Skin epidermis (tissue), 12 donors: ENCODE results near the gene CCNJL.
A peak's percentile ranks its signal among the peaks of the same experiment; 100 is the strongest.
"Not testable (repeated sequence)": the region's sequence is repeated elsewhere in the genome, so short reads cannot be mapped to it uniquely, and the experiment has no call there.

Experiments used
- H3K27ac ChIP-seq, 21 experiments: fragments of 200-600 bp; sonication (generic) in 11 of 21; one replicate each; pipeline ENCODE4 v1.5.0; 2020; ENCODE audit warnings: mild to moderate bottlenecking in 3 of 21, inconsistent platforms in 2 of 21, moderate library complexity in 2 of 21
- H3K4me3 ChIP-seq, 7 experiments: fragments of 200-600 bp; sonication (generic) in 2 of 7; one replicate each; pipeline ENCODE4 v1.5.0; 2020; ENCODE audit warnings: inconsistent platforms in 2 of 7, mild to moderate bottlenecking in 2 of 7, moderate library complexity in 1 of 7

Gene CCNJL

GRCh38 chr5:160270704-160271103 is 41.7 kb downstream of the CCNJL start:
- peak overlapping the region in 17 of 21 experiments; percentile 1 to 66 (median 41) for H3K27ac ChIP-seq
- H3K4me3 ChIP-seq, result no peak overlapping the region

- no peak overlapping the region for H3K4me3 ChIP-seq
- peak overlapping the region in 3 of 21 experiments; percentile 17 to 21 (median 21) for H3K27ac ChIP-seq
Observed at GRCh38 chr5:160269017-160269416, 43.3 kb downstream of the CCNJL start.

- no peak overlapping the region for H3K4me3 ChIP-seq
- H3K27ac ChIP-seq, result peak overlapping the region in 1 of 21 experiments; percentile 61
Observed at GRCh38 chr5:160268121-160268520, 44.2 kb downstream of the CCNJL start.

GRCh38 chr5:160266752-160267345 is 45.5 kb downstream of the CCNJL start:
- H3K27ac ChIP-seq, result no peak overlapping the region
- no peak overlapping the region for H3K4me3 ChIP-seq

GRCh38 chr5:160266044-160266443 is 46.3 kb downstream of the CCNJL start:
- no peak overlapping the region for H3K27ac ChIP-seq
- no peak overlapping the region for H3K4me3 ChIP-seq

GRCh38 chr5:160263326-160263855 is 49.0 kb downstream of the CCNJL start:
- Histone ChIP-seq H3K4me3 (no peak overlapping the region), H3K27ac (no peak overlapping the region)

GRCh38 chr5:160262151-160263074 is 50.0 kb downstream of the CCNJL start:
- H3K4me3 ChIP-seq, result no peak overlapping the region
- no peak overlapping the region for H3K27ac ChIP-seq

- no peak overlapping the region for H3K4me3 ChIP-seq
- no peak overlapping the region for H3K27ac ChIP-seq
Observed at GRCh38 chr5:160260881-160261815, 51.2 kb downstream of the CCNJL start.

GRCh38 chr5:160260006-160260775 is 52.2 kb downstream of the CCNJL start:
- Histone ChIP-seq H3K27ac (no peak overlapping the region), H3K4me3 (no peak overlapping the region)

- no peak overlapping the region for H3K4me3 ChIP-seq
- no peak overlapping the region for H3K27ac ChIP-seq
Observed at GRCh38 chr5:160259341-160259740, 53.0 kb downstream of the CCNJL start.

GRCh38 chr5:160254706-160255105 is 57.7 kb downstream of the CCNJL start:
- Histone ChIP-seq H3K4me3 (no peak overlapping the region), H3K27ac (no peak overlapping the region)

GRCh38 chr5:160253441-160253840 is 58.9 kb downstream of the CCNJL start:
- no peak overlapping the region for H3K27ac ChIP-seq
- no peak overlapping the region for H3K4me3 ChIP-seq

- no peak overlapping the region for H3K4me3 ChIP-seq
- no peak overlapping the region for H3K27ac ChIP-seq
Observed at GRCh38 chr5:160252916-160253315, 59.4 kb downstream of the CCNJL start.

GRCh38 chr5:160251406-160252155 is 60.8 kb downstream of the CCNJL start:
- H3K4me3 ChIP-seq, result no peak overlapping the region
- no peak overlapping the region for H3K27ac ChIP-seq

GRCh38 chr5:160250826-160251225 is 61.5 kb downstream of the CCNJL start:
- Histone ChIP-seq H3K27ac (no peak overlapping the region), H3K4me3 (no peak overlapping the region)

GRCh38 chr5:160250226-160250625 is 62.1 kb downstream of the CCNJL start:
- Histone ChIP-seq H3K4me3 (no peak overlapping the region), H3K27ac (no peak overlapping the region)

GRCh38 chr5:160249570-160249969 is 62.8 kb downstream of the CCNJL start:
- not testable (repeated sequence) for H3K4me3 ChIP-seq

GRCh38 chr5:160245506-160246086 is 66.8 kb downstream of the CCNJL start:
- Histone ChIP-seq H3K27ac (no peak overlapping the region), H3K4me3 (no peak overlapping the region)

More at GRCh38 chr5:160249570-160249969, 62.8 kb downstream of the CCNJL start:
- H3K27ac ChIP-seq, result not testable (repeated sequence)
